ENCODE data around the gene RBM6. TPM values are rescaled to one million over a fixed set of nuclear protein-coding genes. Genes with fewer than 3 reads are reported as not detected.

Gene RBM6
- total and polyA plus RNA-seq, 9 of the 15 experiments (the other 6 are each of a cell fraction or from before 2014, with no cell fraction given) = 19.9 to 82.2 (median 57.8) TPM

GRCh38 chr3:49967291-49967690 is 27.3 kb downstream of the RBM6 start (continued):
- TF ChIP-seq, protein P1, sequence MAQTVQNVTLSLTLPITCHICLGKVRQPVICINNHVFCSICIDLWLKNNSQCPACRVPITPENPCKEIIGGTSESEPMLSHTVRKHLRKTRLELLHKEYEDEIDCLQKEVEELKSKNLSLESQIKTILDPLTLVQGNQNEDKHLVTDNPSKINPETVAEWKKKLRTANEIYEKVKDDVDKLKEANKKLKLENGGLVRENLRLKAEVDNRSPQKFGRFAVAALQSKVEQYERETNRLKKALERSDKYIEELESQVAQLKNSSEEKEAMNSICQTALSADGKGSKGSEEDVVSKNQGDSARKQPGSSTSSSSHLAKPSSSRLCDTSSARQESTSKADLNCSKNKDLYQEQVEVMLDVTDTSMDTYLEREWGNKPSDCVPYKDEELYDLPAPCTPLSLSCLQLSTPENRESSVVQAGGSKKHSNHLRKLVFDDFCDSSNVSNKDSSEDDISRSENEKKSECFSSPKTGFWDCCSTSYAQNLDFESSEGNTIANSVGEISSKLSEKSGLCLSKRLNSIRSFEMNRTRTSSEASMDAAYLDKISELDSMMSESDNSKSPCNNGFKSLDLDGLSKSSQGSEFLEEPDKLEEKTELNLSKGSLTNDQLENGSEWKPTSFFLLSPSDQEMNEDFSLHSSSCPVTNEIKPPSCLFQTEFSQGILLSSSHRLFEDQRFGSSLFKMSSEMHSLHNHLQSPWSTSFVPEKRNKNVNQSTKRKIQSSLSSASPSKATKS (CRISPR knock-in tag; IDR thresholded peaks at IDR 0.05) = no peak

DNA sequence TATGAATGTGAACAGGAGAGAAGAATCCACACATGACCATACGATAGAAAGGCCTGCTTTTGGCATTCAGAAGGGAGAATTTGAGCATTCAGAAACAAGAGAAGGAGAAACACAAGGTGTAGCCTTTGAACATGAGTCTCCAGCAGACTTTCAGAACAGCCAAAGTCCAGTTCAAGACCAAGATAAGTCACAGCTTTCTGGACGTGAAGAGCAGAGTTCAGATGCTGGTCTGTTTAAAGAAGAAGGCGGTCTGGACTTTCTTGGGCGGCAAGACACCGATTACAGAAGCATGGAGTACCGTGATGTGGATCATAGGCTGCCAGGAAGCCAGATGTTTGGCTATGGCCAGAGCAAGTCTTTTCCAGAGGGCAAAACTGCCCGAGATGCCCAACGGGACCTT is 28.4 kb downstream of the RBM6 start:
- FAIRE-seq (no peak), DNase-seq (ENCODE audit: extremely low read depth in 1 of 4, low spot score in 3 of 4) (no peak), ATAC-seq (no peak)
- no peaks in the 10 kb centered on the region for H3K27me3 ChIP-seq (ENCODE audit: control insufficient read depth in 2 of 2, insufficient read depth in 2 of 2, low read length in 2 of 2)
- ChIA-PET POLR2A (no interaction called here), CTCF (ENCODE audit: low intra/inter-chr PET ratio) (no interaction called here)
- no peak overlapping the region for H3K27ac ChIP-seq (ENCODE audit: extremely low read depth, low read depth, low read length)
- no peak overlapping the region for H2AFZ ChIP-seq (ENCODE audit: low read depth, low read length)
- in situ Hi-C loops (cut with MboI) = no loop called here
- WGBS (ENCODE audit: insufficient coverage, low coverage, missing lambda C conversion rate) = 87% methylated on average over 8 of the region's 8 CpGs
- no peaks in the 10 kb centered on the region for H3K9me1 ChIP-seq (ENCODE audit: control insufficient read depth, insufficient read depth, low read length)
- H3K36me3 ChIP-seq (ENCODE audit: control insufficient read depth, insufficient read depth, low read length) = peaks cover 44% of the 10 kb centered on the region
- no peak overlapping the region for H3K4me3 ChIP-seq
- BruUV-seq (replicated peaks) = no TSS peak
- no peaks in the 10 kb centered on the region for H3K4me1 ChIP-seq (replicated peaks in 1 of 2; ENCODE audit: control insufficient read depth in 2 of 2, insufficient read depth in 2 of 2, low read length in 2 of 2)
- no peaks in the 10 kb centered on the region for H3K9me3 ChIP-seq (replicated peaks; ENCODE audit: control insufficient read depth, insufficient read depth, low read depth, low read length)
- intact Hi-C loops (cut with micrococcal nuclease) = no loop called here
- no peaks in the 10 kb centered on the region for H4K20me1 ChIP-seq (replicated peaks; ENCODE audit: control insufficient read depth, insufficient read depth, low read length)
- H3K9ac ChIP-seq (ENCODE audit: insufficient read depth in 1 of 2, low read depth in 2 of 2, low read length in 2 of 2) = no peak overlapping the region
- peaks cover 35% of the 10 kb centered on the region for H3K79me2 ChIP-seq (ENCODE audit: control insufficient read depth, insufficient read depth, low read length)
- H3K4me2 ChIP-seq (ENCODE audit: insufficient read depth, low read length) = no peak overlapping the region
- no peak for TF ChIP-seq RB1 (IDR thresholded peaks at IDR 0.05; ENCODE audit: low read depth)
- no peak for TF ChIP-seq HDGF (IDR thresholded peaks at IDR 0.05)
- TF ChIP-seq, protein P2, sequence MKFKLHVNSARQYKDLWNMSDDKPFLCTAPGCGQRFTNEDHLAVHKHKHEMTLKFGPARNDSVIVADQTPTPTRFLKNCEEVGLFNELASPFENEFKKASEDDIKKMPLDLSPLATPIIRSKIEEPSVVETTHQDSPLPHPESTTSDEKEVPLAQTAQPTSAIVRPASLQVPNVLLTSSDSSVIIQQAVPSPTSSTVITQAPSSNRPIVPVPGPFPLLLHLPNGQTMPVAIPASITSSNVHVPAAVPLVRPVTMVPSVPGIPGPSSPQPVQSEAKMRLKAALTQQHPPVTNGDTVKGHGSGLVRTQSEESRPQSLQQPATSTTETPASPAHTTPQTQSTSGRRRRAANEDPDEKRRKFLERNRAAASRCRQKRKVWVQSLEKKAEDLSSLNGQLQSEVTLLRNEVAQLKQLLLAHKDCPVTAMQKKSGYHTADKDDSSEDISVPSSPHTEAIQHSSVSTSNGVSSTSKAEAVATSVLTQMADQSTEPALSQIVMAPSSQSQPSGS (CRISPR knock-in tag; IDR thresholded peaks at IDR 0.05) = no peak
- TF ChIP-seq ELK1 (CRISPR knock-in tag; IDR thresholded peaks at IDR 0.05) = no peak
- no peak for TF ChIP-seq E2F4 (CRISPR knock-in tag; IDR thresholded peaks at IDR 0.05; ENCODE audit: low read depth)
- no peak for TF ChIP-seq MED1 (CRISPR knock-in tag; IDR thresholded peaks at IDR 0.05; ENCODE audit: borderline replicate concordance)
- no peak for TF ChIP-seq ZNF253 (CRISPR knock-in tag; conservative IDR thresholded peaks at IDR 0.05)
- no peak for TF ChIP-seq NUFIP1 (IDR thresholded peaks at IDR 0.05; ENCODE audit: partially characterized antibody)
- no peak for TF ChIP-seq MTF1 (CRISPR knock-in tag; IDR thresholded peaks at IDR 0.05; ENCODE audit: borderline replicate concordance)
- no peak for TF ChIP-seq POLR2AphosphoS5 (IDR thresholded peaks at IDR 0.05; ENCODE audit: control insufficient read depth, insufficient read depth, low read depth, low read length)
- no peak for TF ChIP-seq SAP30 (IDR thresholded peaks at IDR 0.05; ENCODE audit: borderline replicate concordance, insufficient read depth, low read depth, low read length, poor library complexity, severe bottlenecking)
- TF ChIP-seq, protein P3, sequence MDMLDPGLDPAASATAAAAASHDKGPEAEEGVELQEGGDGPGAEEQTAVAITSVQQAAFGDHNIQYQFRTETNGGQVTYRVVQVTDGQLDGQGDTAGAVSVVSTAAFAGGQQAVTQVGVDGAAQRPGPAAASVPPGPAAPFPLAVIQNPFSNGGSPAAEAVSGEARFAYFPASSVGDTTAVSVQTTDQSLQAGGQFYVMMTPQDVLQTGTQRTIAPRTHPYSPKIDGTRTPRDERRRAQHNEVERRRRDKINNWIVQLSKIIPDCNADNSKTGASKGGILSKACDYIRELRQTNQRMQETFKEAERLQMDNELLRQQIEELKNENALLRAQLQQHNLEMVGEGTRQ (CRISPR knock-in tag; IDR thresholded peaks at IDR 0.05) = no peak
- TF ChIP-seq NFIC (IDR thresholded peaks at IDR 0.05) = no peak
- no peak for TF ChIP-seq BRD4 (IDR thresholded peaks at IDR 0.05)
- TF ChIP-seq ZEB2 (IDR thresholded peaks at IDR 0.05) = no peak
- no peak for TF ChIP-seq SMARCA5 (IDR thresholded peaks at IDR 0.05)
